K562 (cell line): ENCODE measurements around the gene BNIP2. TPM values are rescaled to one million over a fixed set of nuclear protein-coding genes. Genes with fewer than 3 reads are reported as not detected.

ENCODE experiments used
- BACH1 ChIP-seq: fragments of 200-800 bp; sonication (Bioruptor generic); IDR thresholded peaks from 2 replicates; pipeline ENCODE4 v1.6.1; 2016; ENCODE audit warnings: missing genetic modification characterization, missing compliant biosample characterization
- CEBPG ChIP-seq, 3 experiments: fragments of 200-800 bp in 1 of 3; sonication (Bioruptor generic) in 1 of 3; sonication (generic) in 1 of 3; formaldehyde crosslinking in 1 of 3; IDR thresholded peaks in 2 of 3; conservative IDR thresholded peaks in 1 of 3; 2 replicates each; pipeline versions ENCODE4 v1.6.1 to v1.8.0; 2016 to 2022; ENCODE audit warnings: missing compliant biosample characterization in 2 of 3, missing genetic modification characterization in 2 of 3, mild to moderate bottlenecking in 1 of 3, missing genetic modification reagents in 1 of 3
- DPF2 ChIP-seq: fragments of 450-650 bp; IDR thresholded peaks from 2 replicates; pipeline ENCODE4 v1.6.1; 2016
- FOSL1 ChIP-seq: fragments of 200-800 bp; sonication (Bioruptor generic); conservative IDR thresholded peaks from 2 replicates; pipeline ENCODE4 v1.6.1; 2016; ENCODE audit warnings: missing genetic modification characterization, missing compliant biosample characterization
- MAFK ChIP-seq: IDR thresholded peaks from 2 replicates; pipeline ENCODE4 v1.6.1; 2011; ENCODE audit warnings: low read length, improper control_type of control experiment
- MCM3 ChIP-seq: fragments of 450-650 bp; IDR thresholded peaks from 2 replicates; pipeline ENCODE4 v1.6.1; 2016
- MEIS2 ChIP-seq: fragments of 450-650 bp; IDR thresholded peaks from 2 replicates; pipeline ENCODE4 v1.6.1; 2014; ENCODE audit warnings: mild to moderate bottlenecking; ENCODE audit not compliant: partially characterized antibody
- MNT ChIP-seq, 2 experiments: fragments of 450-650 bp; conservative IDR thresholded peaks; 2 replicates each; pipeline ENCODE4 v1.6.1; 2017; ENCODE audit warnings: mild to moderate bottlenecking in 2 of 2, moderate library complexity in 2 of 2
- NR2C2 ChIP-seq, 2 experiments: fragments of 200-800 bp in 1 of 2; sonication (Bioruptor generic) in 1 of 2; sonication (generic) in 1 of 2; formaldehyde crosslinking in 1 of 2; IDR thresholded peaks; 2 replicates each; pipeline versions ENCODE4 v1.6.1 to v1.8.0; 2016 to 2022; ENCODE audit warnings: mild to moderate bottlenecking in 1 of 2, missing compliant biosample characterization in 1 of 2, missing genetic modification characterization in 1 of 2, missing genetic modification reagents in 1 of 2
- RB1 ChIP-seq: fragments of 450-650 bp; IDR thresholded peaks from 2 replicates; pipeline ENCODE4 v1.6.1; 2017; ENCODE audit warnings: low read depth, mild to moderate bottlenecking
- RFX1 ChIP-seq: fragments of 450-650 bp; IDR thresholded peaks from 2 replicates; pipeline ENCODE4 v1.6.1; 2016; ENCODE audit warnings: mild to moderate bottlenecking, moderate library complexity
- RFX5 ChIP-seq: IDR thresholded peaks from 2 replicates; pipeline ENCODE4 v1.6.1; 2011; ENCODE audit warnings: low read depth, mild to moderate bottlenecking, improper control_type of control experiment, low read length
- SETDB1 ChIP-seq: IDR thresholded peaks from one replicate; pipeline ENCODE4 v1.6.1; 2012; ENCODE audit warnings: low read length, control low read depth, inconsistent platforms
- TEAD4 ChIP-seq, 2 experiments: sonication (generic) in 1 of 2; formaldehyde crosslinking in 1 of 2; IDR thresholded peaks; 2 replicates each; pipeline versions ENCODE4 v1.6.1 to v1.8.0; 2012 to 2022; ENCODE audit warnings: borderline replicate concordance in 1 of 2, inconsistent platforms in 1 of 2, low read length in 1 of 2, mild to moderate bottlenecking in 1 of 2, missing genetic modification reagents in 1 of 2
- ZNF561 ChIP-seq: fragments of 450-650 bp; formaldehyde crosslinking; conservative IDR thresholded peaks from 2 replicates; pipeline ENCODE4 v1.4.0; 2020; ENCODE audit warnings: mild to moderate bottlenecking, moderate library complexity
- ZZZ3 ChIP-seq: fragments of 450-650 bp; IDR thresholded peaks from 2 replicates; pipeline ENCODE4 v1.6.1; 2016; ENCODE audit warnings: antibody characterized with exemption, mild to moderate bottlenecking, moderate library complexity
- polyA plus RNA-seq, 8 experiments: library from polyadenylated mRNA; depleted of rRNA in 4 of 8; stranded (reverse) in 5 of 8; unstranded in 3 of 8; fragments of >200 nt; fragmentation: Nextera tagmentation in 2 of 8; fragmentation: Illumina TruSeq in 1 of 8; extraction: Ambion mirVana in 2 of 8; extraction: Trizol in 1 of 8; gene quantifications; 2 replicates each; pipeline versions ENCODE4 v1.2.1 to v1.2.3, GENCODE V29; 2011 to 2014; ENCODE audit warnings: inconsistent platforms in 1 of 8, missing spikeins in 1 of 8
- total RNA-seq, 7 experiments: library from RNA; depleted of rRNA in 6 of 7; stranded (reverse); fragments of >200 nt in 6 of 7; fragmentation: Illumina TruSeq in 2 of 7; extraction: Trizol in 2 of 7; gene quantifications; 2 replicates each; pipeline versions ENCODE4 v1.2.1 to v1.2.3, GENCODE V29; 2011 to 2021; ENCODE audit warnings: low replicate concordance in 1 of 7
- TF ChIP-seq, protein P1 (sequence below): fragments of 450-650 bp; IDR thresholded peaks from 2 replicates; pipeline ENCODE4 v1.7.1; 2018; ENCODE audit warnings: mild to moderate bottlenecking, low read depth; ENCODE audit not compliant: partially characterized antibody
- TF ChIP-seq, protein P2 (sequence below): fragments of 450-650 bp; IDR thresholded peaks from 2 replicates; pipeline ENCODE4 v1.6.1; 2016

The BNIP2 gene
- total and polyA plus RNA-seq, 9 of the 15 experiments (the other 6 are each of a cell fraction or from before 2014, with no cell fraction given), result 19.6 to 88.0 (median 52.5) TPM

GRCh38 chr15:59685737-59686297 is 3.3 kb downstream of the BNIP2 start (continued):
- peak; percentile 38; the same call in 1 of the 2 replicates for TF ChIP-seq TEAD4 (IDR thresholded peaks at IDR 0.05; ENCODE audit: low read length)
- TF ChIP-seq TEAD4 (CRISPR knock-in tag; IDR thresholded peaks at IDR 0.05; ENCODE audit: borderline replicate concordance), result no peak
- TF ChIP-seq CEBPG (CRISPR knock-in tag; IDR thresholded peaks at IDR 0.05), result no peak
- peak in 1 of 2 experiments; percentile 32; a peak in 1 of 4 replicates for TF ChIP-seq CEBPG (tag; conservative IDR thresholded peaks at IDR 0.05 in 1 of 2, IDR thresholded peaks at IDR 0.05 in 1 of 2)
- no peak for TF ChIP-seq RB1
- no peak for TF ChIP-seq MCM3
- peak; percentile 34; the same call in 1 of the 2 replicates for TF ChIP-seq BACH1 (tag)
- TF ChIP-seq ZZZ3, result no peak
- peak; percentile 54; the same call in 1 of the 2 replicates for TF ChIP-seq DPF2
- TF ChIP-seq, protein P1, sequence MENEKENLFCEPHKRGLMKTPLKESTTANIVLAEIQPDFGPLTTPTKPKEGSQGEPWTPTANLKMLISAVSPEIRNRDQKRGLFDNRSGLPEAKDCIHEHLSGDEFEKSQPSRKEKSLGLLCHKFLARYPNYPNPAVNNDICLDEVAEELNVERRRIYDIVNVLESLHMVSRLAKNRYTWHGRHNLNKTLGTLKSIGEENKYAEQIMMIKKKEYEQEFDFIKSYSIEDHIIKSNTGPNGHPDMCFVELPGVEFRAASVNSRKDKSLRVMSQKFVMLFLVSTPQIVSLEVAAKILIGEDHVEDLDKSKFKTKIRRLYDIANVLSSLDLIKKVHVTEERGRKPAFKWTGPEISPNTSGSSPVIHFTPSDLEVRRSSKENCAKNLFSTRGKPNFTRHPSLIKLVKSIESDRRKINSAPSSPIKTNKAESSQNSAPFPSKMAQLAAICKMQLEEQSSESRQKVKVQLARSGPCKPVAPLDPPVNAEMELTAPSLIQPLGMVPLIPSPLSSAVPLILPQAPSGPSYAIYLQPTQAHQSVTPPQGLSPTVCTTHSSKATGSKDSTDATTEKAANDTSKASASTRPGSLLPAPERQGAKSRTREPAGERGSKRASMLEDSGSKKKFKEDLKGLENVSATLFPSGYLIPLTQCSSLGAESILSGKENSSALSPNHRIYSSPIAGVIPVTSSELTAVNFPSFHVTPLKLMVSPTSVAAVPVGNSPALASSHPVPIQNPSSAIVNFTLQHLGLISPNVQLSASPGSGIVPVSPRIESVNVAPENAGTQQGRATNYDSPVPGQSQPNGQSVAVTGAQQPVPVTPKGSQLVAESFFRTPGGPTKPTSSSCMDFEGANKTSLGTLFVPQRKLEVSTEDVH, result no peak
- TF ChIP-seq FOSL1 (tag), result peak; percentile 67
- peak; percentile 49; the same call in 1 of the 2 replicates for TF ChIP-seq MAFK
- 0 out of 4 replicates have a peak, but pooled peaks of 1 of the 2 experiments have one; percentile 16 for TF ChIP-seq MNT (conservative IDR thresholded peaks at IDR 0.05)
- TF ChIP-seq SETDB1, result no peak
- TF ChIP-seq ZNF561 (CRISPR knock-in tag), result no peak
- no peak for TF ChIP-seq RFX5
- TF ChIP-seq, protein P2, sequence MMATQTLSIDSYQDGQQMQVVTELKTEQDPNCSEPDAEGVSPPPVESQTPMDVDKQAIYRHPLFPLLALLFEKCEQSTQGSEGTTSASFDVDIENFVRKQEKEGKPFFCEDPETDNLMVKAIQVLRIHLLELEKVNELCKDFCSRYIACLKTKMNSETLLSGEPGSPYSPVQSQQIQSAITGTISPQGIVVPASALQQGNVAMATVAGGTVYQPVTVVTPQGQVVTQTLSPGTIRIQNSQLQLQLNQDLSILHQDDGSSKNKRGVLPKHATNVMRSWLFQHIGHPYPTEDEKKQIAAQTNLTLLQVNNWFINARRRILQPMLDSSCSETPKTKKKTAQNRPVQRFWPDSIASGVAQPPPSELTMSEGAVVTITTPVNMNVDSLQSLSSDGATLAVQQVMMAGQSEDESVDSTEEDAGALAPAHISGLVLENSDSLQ, result 0 out of 2 replicates have a peak, but pooled peaks have one; percentile 7
- TF ChIP-seq RFX1, result no peak
- peak; percentile 36 for TF ChIP-seq MEIS2
- no peak for TF ChIP-seq NR2C2 (CRISPR knock-in tag; IDR thresholded peaks at IDR 0.05)
- TF ChIP-seq NR2C2 (tag; IDR thresholded peaks at IDR 0.05), result no peak
